Endodermal cell (in vitro differentiated cells): ENCODE measurements around the gene TMEM273. TPM values are rescaled to one million over a fixed set of nuclear protein-coding genes. Genes with fewer than 3 reads are reported as not detected.
A peak's percentile ranks its signal among the peaks of the same experiment; 100 is the strongest.

Experiments used
- DNase-seq: peaks from one replicate; pipeline ENCODE4 v3.0.0-alpha.2; 2017
- H3K27ac ChIP-seq: 2 replicates; pipeline ENCODE4 v1.5.1; 2013; ENCODE audit warnings: mild to moderate bottlenecking, low read depth, low read length, moderate library complexity
- H3K27me3 ChIP-seq: 2 replicates; pipeline ENCODE4 v1.6.1; 2013; ENCODE audit warnings: mild to moderate bottlenecking, low read length, moderate library complexity; ENCODE audit not compliant: insufficient read depth, control insufficient read depth, poor library complexity, severe bottlenecking
- H3K36me3 ChIP-seq: 2 replicates; pipeline ENCODE4 v1.7.0; 2013; ENCODE audit warnings: mild to moderate bottlenecking, low read length, moderate library complexity; ENCODE audit not compliant: control insufficient read depth, insufficient read depth
- H3K4me1 ChIP-seq: one replicate; pipeline ENCODE4 v1.7.0; 2013; ENCODE audit warnings: low read length; ENCODE audit not compliant: control insufficient read depth, insufficient read depth
- H3K4me3 ChIP-seq: 2 replicates; pipeline ENCODE4 v1.5.1; 2013; ENCODE audit warnings: mild to moderate bottlenecking, low read length, moderate library complexity
- H3K9ac ChIP-seq: 2 replicates; pipeline ENCODE4 v1.6.1; 2013; ENCODE audit warnings: mild to moderate bottlenecking, low read length, moderate library complexity; ENCODE audit not compliant: poor library complexity, severe bottlenecking; ENCODE audit errors: extremely low read depth
- H3K9me3 ChIP-seq: 2 replicates; pipeline ENCODE4 v1.6.1; 2013; ENCODE audit warnings: mild to moderate bottlenecking, low read length, moderate library complexity; ENCODE audit not compliant: control insufficient read depth
- H3K27ac Mint-ChIP-seq: 2 replicates; pipeline ENCODE4 v1.8.0; 2020; ENCODE audit warnings: mixed read lengths
- H3K27me3 Mint-ChIP-seq: 2 replicates; pipeline ENCODE4 v1.8.0; 2021; ENCODE audit warnings: mild to moderate bottlenecking, mixed read lengths; ENCODE audit not compliant: insufficient read depth
- H3K36me3 Mint-ChIP-seq: 2 replicates; pipeline ENCODE4 v1.8.0; 2020; ENCODE audit warnings: low read depth, mixed read lengths
- H3K4me1 Mint-ChIP-seq: 2 replicates; pipeline ENCODE4 v1.8.0; 2020; ENCODE audit warnings: mixed read lengths
- H3K4me3 Mint-ChIP-seq: 2 replicates; pipeline ENCODE4 v1.8.0; 2020; ENCODE audit warnings: mild to moderate bottlenecking, moderate library complexity, mixed read lengths
- H3K9me3 Mint-ChIP-seq: 2 replicates; pipeline ENCODE4 v1.8.0; 2020; ENCODE audit warnings: mild to moderate bottlenecking, mixed read lengths
- WGBS, 2 experiments: methylation state at CpG; one replicate each; pipeline versions ENCODE4 v1.1.5 to v1.1.7; 2013; ENCODE audit warnings: missing lambda C conversion rate in 2 of 2, mixed read lengths in 1 of 2; ENCODE audit not compliant: insufficient coverage in 1 of 2, insufficient read length in 1 of 2; 5-methylcytosine and 5-hydroxymethylcytosine counted together
- total RNA-seq, 2 donors: library from RNA; stranded (reverse); fragmentation: NEBNext Ultra II Directional in 1 of 2; extraction: Animal tissue kit (Norgen Biotek cat#: 25700) in 1 of 2; gene quantifications; 2 replicates in 1 of 2; 3 replicates in 1 of 2; pipeline ENCODE4 v1.2.1, GENCODE V29; 2021
- TF ChIP-seq, protein P1 (sequence below): fragments of 200-600 bp; sonication (generic); conservative IDR thresholded peaks from 2 replicates; pipeline ENCODE4 v1.5.0; 2021; ENCODE audit warnings: antibody characterized with exemption, mild to moderate bottlenecking

The TMEM273 gene
- total RNA-seq, 2 donors from 2014 or later: not detected

DNA sequence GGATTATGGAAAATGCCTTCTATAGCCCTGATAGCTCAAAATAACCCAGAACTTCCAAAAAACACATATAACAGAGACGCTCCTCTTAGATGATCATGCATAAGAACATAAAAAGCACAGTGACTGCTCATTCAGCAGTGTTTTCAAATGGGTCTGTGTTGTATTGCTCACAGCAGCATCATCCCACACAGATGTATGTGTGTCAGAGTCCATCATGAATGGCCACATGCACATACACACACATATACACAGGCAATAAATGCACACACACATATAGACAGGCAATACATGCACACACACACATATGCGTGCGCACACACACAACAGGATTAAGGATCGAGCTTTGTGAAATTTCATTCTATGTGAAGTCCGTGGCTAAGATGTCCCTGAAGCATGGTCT, 26.1 kb downstream of the TMEM273 start:
- no peaks in the 10 kb centered on the region for H3K27me3 Mint-ChIP-seq

DNA sequence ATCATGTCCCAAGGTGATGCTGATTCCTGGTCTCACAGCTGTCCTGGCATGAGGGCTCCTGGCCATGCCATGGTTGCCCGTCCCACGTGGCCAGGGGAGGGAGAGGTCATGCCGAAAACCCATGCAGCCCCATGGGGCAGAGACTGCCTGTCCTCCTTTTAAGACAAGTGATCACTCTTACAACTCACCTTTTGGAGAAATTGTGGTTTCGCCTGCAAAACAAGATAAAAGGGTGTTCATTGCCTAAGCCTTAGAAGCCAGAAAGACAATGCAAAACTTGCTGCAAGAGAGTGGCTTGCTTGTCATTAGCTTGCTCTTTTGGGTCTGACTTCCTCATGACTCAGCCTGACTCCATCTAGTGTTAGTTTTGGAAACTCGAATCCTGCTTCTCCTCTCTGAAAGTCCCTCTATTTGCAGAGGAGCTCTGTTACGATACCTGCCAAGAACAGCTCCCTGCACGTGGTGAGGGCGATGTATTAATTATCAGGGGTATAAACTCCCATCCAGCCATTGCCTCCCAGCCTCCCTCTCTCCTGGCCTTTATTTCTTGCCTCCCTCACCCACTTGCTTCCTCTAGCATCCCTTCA, 26.7 kb downstream of the TMEM273 start:
- no peaks in the 10 kb centered on the region for H3K27me3 Mint-ChIP-seq
- Histone ChIP-seq H3K9me3 (no peaks in the 10 kb centered on the region), H3K27ac (no peak overlapping the region), H3K27me3 (no peaks in the 10 kb centered on the region), H3K9ac (no peak overlapping the region), H3K4me1 (no peaks in the 10 kb centered on the region), H3K36me3 (no peaks in the 10 kb centered on the region), H3K4me3 (no peak overlapping the region)
- 60 to 65% methylated on average over 4 to 8 of the region's 8 CpGs for WGBS, 2 experiments
- H3K4me3 Mint-ChIP-seq: no peak overlapping the region
- no peaks in the 10 kb centered on the region for H3K36me3 Mint-ChIP-seq
- H3K9me3 Mint-ChIP-seq: no peaks in the 10 kb centered on the region
- peak; percentile 59 for DNase-seq
- peaks cover 6% of the 10 kb centered on the region for H3K4me1 Mint-ChIP-seq
- H3K27ac Mint-ChIP-seq: no peak overlapping the region
- TF ChIP-seq, protein P1, sequence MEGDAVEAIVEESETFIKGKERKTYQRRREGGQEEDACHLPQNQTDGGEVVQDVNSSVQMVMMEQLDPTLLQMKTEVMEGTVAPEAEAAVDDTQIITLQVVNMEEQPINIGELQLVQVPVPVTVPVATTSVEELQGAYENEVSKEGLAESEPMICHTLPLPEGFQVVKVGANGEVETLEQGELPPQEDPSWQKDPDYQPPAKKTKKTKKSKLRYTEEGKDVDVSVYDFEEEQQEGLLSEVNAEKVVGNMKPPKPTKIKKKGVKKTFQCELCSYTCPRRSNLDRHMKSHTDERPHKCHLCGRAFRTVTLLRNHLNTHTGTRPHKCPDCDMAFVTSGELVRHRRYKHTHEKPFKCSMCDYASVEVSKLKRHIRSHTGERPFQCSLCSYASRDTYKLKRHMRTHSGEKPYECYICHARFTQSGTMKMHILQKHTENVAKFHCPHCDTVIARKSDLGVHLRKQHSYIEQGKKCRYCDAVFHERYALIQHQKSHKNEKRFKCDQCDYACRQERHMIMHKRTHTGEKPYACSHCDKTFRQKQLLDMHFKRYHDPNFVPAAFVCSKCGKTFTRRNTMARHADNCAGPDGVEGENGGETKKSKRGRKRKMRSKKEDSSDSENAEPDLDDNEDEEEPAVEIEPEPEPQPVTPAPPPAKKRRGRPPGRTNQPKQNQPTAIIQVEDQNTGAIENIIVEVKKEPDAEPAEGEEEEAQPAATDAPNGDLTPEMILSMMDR: peak; percentile 73

More for the DNA sequence above, 26.1 kb downstream of the TMEM273 start:
- TF ChIP-seq, protein P1: no peak
- Histone ChIP-seq H3K9me3 (no peaks in the 10 kb centered on the region), H3K27me3 (no peaks in the 10 kb centered on the region), H3K36me3 (no peaks in the 10 kb centered on the region), H3K4me3 (no peak overlapping the region), H3K4me1 (no peaks in the 10 kb centered on the region), H3K9ac (no peak overlapping the region), H3K27ac (no peak overlapping the region)
- 94 to 96% methylated on average over 4 to 5 of the region's 5 CpGs for WGBS, 2 experiments
- Mint-ChIP-seq H3K9me3 (no peaks in the 10 kb centered on the region), H3K4me1 (peaks cover 7% of the 10 kb centered on the region), H3K4me3 (no peak overlapping the region), H3K27ac (no peak overlapping the region), H3K36me3 (no peaks in the 10 kb centered on the region)
- DNase-seq: peak; percentile 5

DNA sequence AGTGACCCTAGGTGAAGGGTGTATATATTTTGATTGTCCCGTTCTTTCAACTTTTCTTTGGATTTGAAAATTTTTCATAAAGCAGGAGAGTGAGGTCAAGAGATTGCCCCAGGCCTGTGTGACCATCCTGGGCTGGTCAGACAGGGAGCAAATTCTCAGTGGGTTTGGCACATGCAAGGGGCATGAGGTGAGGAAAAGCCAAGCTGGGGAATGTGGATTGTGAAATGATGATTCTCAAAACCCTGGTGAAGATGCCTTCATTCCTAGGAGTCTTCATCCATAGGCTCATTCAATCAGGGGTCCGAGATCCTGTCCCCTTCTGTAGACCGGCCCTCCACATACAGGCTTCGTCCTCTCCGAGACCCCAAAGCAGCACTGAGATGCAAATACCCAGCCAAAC, 27.4 kb downstream of the TMEM273 start:
- H3K27ac Mint-ChIP-seq: no peak overlapping the region
- no peak overlapping the region for H3K4me3 ChIP-seq
- 90 to 97% methylated on average over 4 to 5 of the region's 5 CpGs for WGBS, 2 experiments
- TF ChIP-seq, protein P1: no peak
- no peaks in the 10 kb centered on the region for H3K4me1 ChIP-seq
- peaks cover 4% of the 10 kb centered on the region for H3K4me1 Mint-ChIP-seq
- no peaks in the 10 kb centered on the region for H3K36me3 Mint-ChIP-seq
- H3K9me3 Mint-ChIP-seq: no peaks in the 10 kb centered on the region
- no peaks in the 10 kb centered on the region for H3K27me3 ChIP-seq
- no peak for DNase-seq
- no peaks in the 10 kb centered on the region for H3K27me3 Mint-ChIP-seq
- no peak overlapping the region for H3K9ac ChIP-seq
- H3K9me3 ChIP-seq: no peaks in the 10 kb centered on the region
- H3K36me3 ChIP-seq: no peaks in the 10 kb centered on the region
- H3K27ac ChIP-seq: no peak overlapping the region
- no peak overlapping the region for H3K4me3 Mint-ChIP-seq
